ENCODE data around the gene CBY1.

CBY1 gene

GRCh38 chr22:38649841-38650522 is 6.5 kb upstream of the CBY1 start:
- DNase-seq (ENCODE audit: low read depth in 2 of 2) = no peak

- no peak for DNase-seq (ENCODE audit: low read depth in 2 of 2)
Observed at GRCh38 chr22:38652859-38653258, 3.6 kb upstream of the CBY1 start.

DNA sequence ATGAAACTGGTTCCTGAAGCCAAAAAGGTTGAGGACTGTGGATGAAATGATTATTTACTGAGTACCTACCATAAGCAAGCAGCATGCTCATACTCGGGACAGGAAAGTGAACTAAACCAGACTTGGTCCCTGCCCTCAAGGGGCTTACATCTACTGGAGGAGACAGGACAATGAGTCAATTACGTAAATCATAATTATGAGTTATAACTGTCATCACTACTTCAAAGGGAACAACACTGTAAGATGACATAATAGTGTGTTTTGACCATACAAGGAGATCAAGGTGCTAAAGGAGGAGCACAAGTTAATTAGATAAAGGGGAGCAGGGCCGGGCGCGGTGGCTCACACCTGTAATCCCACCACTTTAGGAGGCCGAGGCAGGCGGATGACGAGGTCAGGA is 2.7 kb upstream of the CBY1 start:
- DNase-seq (ENCODE audit: low read depth in 2 of 2) = no peak

GRCh38 chr22:38655519-38656255 is 751 bp upstream of the CBY1 start:
- no peak for DNase-seq (ENCODE audit: low read depth in 2 of 2)

- peak; percentile 24 to 34 for DNase-seq (ENCODE audit: low read depth in 2 of 2)
Observed at GRCh38 chr22:38657045-38657909, 839 bp downstream of the CBY1 start.

DNA sequence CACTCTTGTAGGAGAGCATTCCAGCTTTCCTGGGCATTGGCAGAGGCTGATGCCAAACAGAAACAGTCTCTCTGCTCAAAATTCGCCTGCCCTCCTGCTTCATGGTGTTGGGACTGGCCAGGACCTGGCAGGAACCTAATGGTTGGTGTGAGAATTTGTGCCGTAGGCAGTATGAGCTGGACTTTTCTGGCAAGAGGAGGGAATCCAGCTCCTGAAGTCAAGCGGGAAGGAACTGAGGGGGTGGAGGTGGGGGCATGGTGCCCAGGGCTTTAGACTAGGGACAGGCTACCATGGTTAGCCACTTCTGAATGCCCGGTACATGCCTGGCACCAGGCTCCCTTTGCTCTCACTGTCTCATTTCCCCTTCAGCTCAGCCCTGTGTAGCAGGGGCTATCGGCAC is 18.4 kb downstream of the CBY1 start:
- no peak for DNase-seq (ENCODE audit: low read depth in 2 of 2)

GRCh38 chr22:38675833-38676232 is 19.4 kb downstream of the CBY1 start:
- no peak for DNase-seq (ENCODE audit: low read depth in 2 of 2)

GRCh38 chr22:38681582-38682335 is 25.3 kb downstream of the CBY1 start, which contains the start of gene TOMM22:
Gene TOMM22 (plus strand): TSS chr22:38681957. CDS start chr22:38681979, 22 bp downstream.
- peak; percentile 79 to 82 for DNase-seq (ENCODE audit: low read depth in 2 of 2)

DNA sequence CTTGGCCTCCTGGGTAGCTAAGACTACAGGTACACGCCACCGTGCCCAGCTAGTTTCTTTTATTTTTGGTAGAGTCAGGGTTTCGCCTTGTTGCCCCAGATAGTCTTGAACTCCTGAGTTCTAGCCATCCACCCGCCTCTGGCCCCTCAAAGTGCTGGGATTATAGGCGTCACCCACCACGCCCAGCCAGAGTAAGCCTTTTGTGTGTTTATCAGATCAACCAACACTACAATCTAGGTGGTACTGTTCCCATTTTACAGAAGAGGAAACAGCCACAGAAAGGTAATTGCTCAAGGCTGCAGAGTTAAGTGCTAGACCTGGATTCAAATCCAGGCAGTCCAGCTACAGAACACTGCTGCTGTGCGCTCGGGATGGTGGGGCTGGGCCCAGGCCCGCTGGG is 28.5 kb downstream of the CBY1 start:
- no peak for DNase-seq (ENCODE audit: low read depth in 2 of 2)

GRCh38 chr22:38685761-38686160 is 29.3 kb downstream of the CBY1 start:
- no peak for DNase-seq (ENCODE audit: low read depth in 2 of 2)

DNA sequence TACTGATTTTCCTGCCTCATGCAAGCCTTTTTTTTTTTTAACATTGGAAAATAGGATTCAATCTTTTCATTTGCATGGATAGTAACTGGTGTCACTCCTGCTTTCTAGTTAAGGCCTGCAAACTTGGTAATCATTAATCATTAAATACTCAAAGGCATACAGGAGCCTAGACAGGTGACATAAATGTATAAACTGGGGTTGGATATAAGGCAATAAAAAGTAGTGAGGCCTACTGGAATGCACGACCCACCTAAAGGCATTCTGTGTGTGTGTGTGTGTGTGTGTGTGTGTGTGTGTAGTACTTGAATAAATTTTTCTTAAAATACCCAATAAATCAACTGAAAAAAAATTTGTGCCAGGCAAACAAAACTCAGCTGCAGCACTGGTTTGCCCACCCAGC is 33.2 kb downstream of the CBY1 start:
- no peak for DNase-seq (ENCODE audit: low read depth in 2 of 2)

- DNase-seq (ENCODE audit: low read depth in 2 of 2) = no peak
Observed at GRCh38 chr22:38694049-38694448, 37.6 kb downstream of the CBY1 start.

GRCh38 chr22:38694940-38695339 is 38.5 kb downstream of the CBY1 start:
- no peak for DNase-seq (ENCODE audit: low read depth in 2 of 2)

- DNase-seq (ENCODE audit: low read depth in 2 of 2) = no peak
Observed at GRCh38 chr22:38696606-38697424, 40.4 kb downstream of the CBY1 start.

- no peak for DNase-seq (ENCODE audit: low read depth in 2 of 2)
Observed at GRCh38 chr22:38697425-38698089, 41.1 kb downstream of the CBY1 start.

GRCh38 chr22:38698407-38699094 is 42.1 kb downstream of the CBY1 start:
- no peak for DNase-seq (ENCODE audit: low read depth in 2 of 2)

DNA sequence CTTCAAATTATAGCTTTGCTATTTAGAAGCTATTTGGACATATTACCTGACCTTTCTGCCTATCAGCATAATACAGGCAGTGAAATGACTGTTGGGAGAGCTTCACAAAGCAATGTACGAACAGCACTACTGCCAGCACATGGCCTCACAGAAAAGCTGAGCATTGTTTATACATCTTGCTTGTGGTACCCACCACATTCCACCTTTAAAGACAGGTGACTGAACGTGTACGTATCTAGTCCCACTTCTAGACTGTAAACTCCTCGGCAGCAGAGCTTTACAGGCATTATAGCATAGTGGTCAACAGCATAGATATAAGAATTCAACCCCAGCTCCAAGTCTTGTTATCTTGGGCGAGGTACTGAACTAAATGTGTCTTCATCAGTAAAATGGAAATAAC is 42.7 kb downstream of the CBY1 start:
- no peak for DNase-seq (ENCODE audit: low read depth in 2 of 2)

- DNase-seq (ENCODE audit: low read depth in 2 of 2) = no peak
Observed at GRCh38 chr22:38699784-38700183, 43.3 kb downstream of the CBY1 start.

- no peak for DNase-seq (ENCODE audit: low read depth in 2 of 2)
Observed at GRCh38 chr22:38700270-38700788, 43.9 kb downstream of the CBY1 start.

All from stimulated activated CD8-positive, alpha-beta memory T cell treated with anti-CD3 and anti-CD28 coated beads, Interleukin-2, amount 100 ng/mL, for 48 hours (primary cell).